H1 (cell line): ENCODE measurements around the gene BORCS8. TPM values are rescaled to one million over a fixed set of nuclear protein-coding genes. Genes with fewer than 3 reads are reported as not detected.

Experiments
- CBX8 ChIP-seq: fragments of 300-800, 300-1000 bp; sonication (generic); IDR thresholded peaks from 2 replicates; pipeline ENCODE4 v1.7.1; 2016; ENCODE audit warnings: low read depth, low read length, borderline replicate concordance
- EGR1 ChIP-seq: IDR thresholded peaks from 2 replicates; pipeline ENCODE4 v1.6.1; 2011; ENCODE audit warnings: low read depth, low read length, borderline replicate concordance
- HDAC6 ChIP-seq: IDR thresholded peaks from one replicate; pipeline ENCODE4 v1.7.1; 2012; ENCODE audit warnings: low read depth, mild to moderate bottlenecking, inconsistent platforms, low read length, moderate library complexity
- JUN ChIP-seq: IDR thresholded peaks from 2 replicates; pipeline ENCODE4 v1.6.1; 2011; ENCODE audit warnings: low read depth, mild to moderate bottlenecking, improper control_type of control experiment, low read length
- SP1 ChIP-seq: IDR thresholded peaks from 2 replicates; pipeline ENCODE4 v1.6.1; 2011; ENCODE audit warnings: low read depth, low read length
- polyA plus RNA-seq, 7 experiments: library from polyadenylated mRNA; depleted of rRNA in 3 of 7; stranded (reverse) in 5 of 7; unstranded in 2 of 7; fragments of >200 nt in 5 of 7; fragments of 200-250 nt in 2 of 7; gene quantifications; 1 replicate in 5 of 7; 2 replicates in 1 of 7; 4 replicates in 1 of 7; pipeline versions ENCODE4 v1.2.1 to v1.2.3, GENCODE V29; 2011 to 2013; ENCODE audit warnings: missing spikeins in 2 of 7, mixed read lengths in 2 of 7
- total RNA-seq: library from RNA; stranded (reverse); fragmentation: NEBNext Ultra II Directional; extraction: Animal tissue kit (Norgen Biotek cat#: 25700); gene quantifications from 2 replicates; pipeline ENCODE4 v1.2.1, GENCODE V29; 2021
- TF ChIP-seq, protein P1 (sequence below), 3 experiments: IDR thresholded peaks; 1 replicate in 2 of 3; 2 replicates in 1 of 3; pipeline versions ENCODE4 v1.5.1 to v1.6.1; 2011; ENCODE audit warnings: low read length in 3 of 3, mild to moderate bottlenecking in 3 of 3, inconsistent platforms in 2 of 3, low read depth in 1 of 3, moderate library complexity in 1 of 3; ENCODE audit not compliant: insufficient read depth in 1 of 3; ENCODE audit errors: control extremely low read depth in 1 of 3

Gene BORCS8
- total and polyA plus RNA-seq, 2 of the 8 experiments (the other 6 are each of a cell fraction or from before 2014, with no cell fraction given) = 15.0 to 15.9 TPM

DNA sequence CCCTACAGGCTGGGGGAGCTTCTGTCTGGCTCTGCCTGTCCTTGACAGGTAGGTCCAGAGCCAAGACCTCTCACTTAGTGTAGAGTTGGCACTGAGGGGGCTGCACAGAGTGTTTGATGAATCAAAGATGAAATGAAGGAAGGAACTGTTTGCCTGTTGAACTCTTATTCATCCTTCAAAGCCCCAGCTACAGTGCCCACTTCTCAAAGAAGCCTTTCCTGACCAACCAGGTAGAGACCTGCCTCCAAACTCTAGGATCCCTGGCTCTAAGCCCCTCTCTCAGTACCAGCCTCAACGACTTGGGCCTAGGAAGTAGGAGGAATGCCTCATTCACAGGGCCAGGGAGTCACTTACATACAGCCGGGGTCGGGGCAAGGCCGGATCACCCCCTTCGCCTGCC is 44.6 kb downstream of the BORCS8 start (continued):
- TF ChIP-seq SP1 (no peak), JUN (no peak), EGR1 (no peak), CBX8 (no peak), HDAC6 (no peak)
- TF ChIP-seq, protein P1, sequence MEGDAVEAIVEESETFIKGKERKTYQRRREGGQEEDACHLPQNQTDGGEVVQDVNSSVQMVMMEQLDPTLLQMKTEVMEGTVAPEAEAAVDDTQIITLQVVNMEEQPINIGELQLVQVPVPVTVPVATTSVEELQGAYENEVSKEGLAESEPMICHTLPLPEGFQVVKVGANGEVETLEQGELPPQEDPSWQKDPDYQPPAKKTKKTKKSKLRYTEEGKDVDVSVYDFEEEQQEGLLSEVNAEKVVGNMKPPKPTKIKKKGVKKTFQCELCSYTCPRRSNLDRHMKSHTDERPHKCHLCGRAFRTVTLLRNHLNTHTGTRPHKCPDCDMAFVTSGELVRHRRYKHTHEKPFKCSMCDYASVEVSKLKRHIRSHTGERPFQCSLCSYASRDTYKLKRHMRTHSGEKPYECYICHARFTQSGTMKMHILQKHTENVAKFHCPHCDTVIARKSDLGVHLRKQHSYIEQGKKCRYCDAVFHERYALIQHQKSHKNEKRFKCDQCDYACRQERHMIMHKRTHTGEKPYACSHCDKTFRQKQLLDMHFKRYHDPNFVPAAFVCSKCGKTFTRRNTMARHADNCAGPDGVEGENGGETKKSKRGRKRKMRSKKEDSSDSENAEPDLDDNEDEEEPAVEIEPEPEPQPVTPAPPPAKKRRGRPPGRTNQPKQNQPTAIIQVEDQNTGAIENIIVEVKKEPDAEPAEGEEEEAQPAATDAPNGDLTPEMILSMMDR (IDR thresholded peaks at IDR 0.05; ENCODE audit: control extremely low read depth in 1 of 3, insufficient read depth in 1 of 3, low read depth in 1 of 3, low read length in 3 of 3) = no peak
